ENCODE results near the gene OVOL1. TPM values are rescaled to one million over a fixed set of nuclear protein-coding genes. Genes with fewer than 3 reads are reported as not detected.

The OVOL1 gene
- total and polyA plus RNA-seq, 2 of the 8 experiments (the other 6 are each of a cell fraction or from before 2014, with no cell fraction given) = 2.6 to 3.4 TPM

- Histone ChIP-seq H2AK5ac (ENCODE audit: low read depth, low read length) (no peak overlapping the region), H2BK12ac (ENCODE audit: low read depth, low read length) (no peak overlapping the region), H3K56ac (replicated peaks; ENCODE audit: insufficient read length, low read depth, low read length) (no peak overlapping the region), H4K8ac (ENCODE audit: extremely low read depth, insufficient read depth, low read length) (no peak overlapping the region; the same call in 1 of the 2 replicates), H2AFZ (ENCODE audit: low read length) (no peak overlapping the region), H3K4me1 (replicated peaks in 1 of 4; ENCODE audit: control insufficient read depth in 3 of 4, insufficient read depth in 4 of 4, low read length in 3 of 4) (peaks cover 0 to 3% (median 0%) of the 10 kb centered on the region in 4 experiments; a peak in 4 of 7 replicates), H4K91ac (replicated peaks; ENCODE audit: insufficient read length, low read length) (no peak overlapping the region), H3K14ac (ENCODE audit: insufficient read length) (no peak overlapping the region), H2BK5ac (ENCODE audit: low read depth, low read length) (no peak overlapping the region), H3K18ac (ENCODE audit: extremely low read depth, low read length) (no peak overlapping the region), H3K79me1 (ENCODE audit: low read depth, low read length) (0 out of 2 replicates have a peak, but pooled peaks cover 2% of the 10 kb centered on the region), H2BK120ac (replicated peaks; ENCODE audit: low read depth, low read length) (no peak overlapping the region), H3K27me3 (replicated peaks in 1 of 4; ENCODE audit: control insufficient read depth in 3 of 4, extremely low read depth in 1 of 4, insufficient read depth in 3 of 4, low read length in 3 of 4) (no peaks in the 10 kb centered on the region), H3K36me3 (ENCODE audit: control insufficient read depth in 2 of 4, insufficient read depth in 4 of 4, low read length in 3 of 4) (peaks cover 0 to 11% (median 0%) of the 10 kb centered on the region in 4 experiments; a peak in 3 of 8 replicates), H3K23ac (ENCODE audit: insufficient read length) (no peak overlapping the region), H2BK15ac (ENCODE audit: low read length) (no peak overlapping the region), H3K79me2 (ENCODE audit: control insufficient read depth in 1 of 2, insufficient read depth in 2 of 2, low read length in 2 of 2) (no peaks in the 10 kb centered on the region), H3K27ac (ENCODE audit: low read depth, low read length) (no peak overlapping the region), H3K4me2 (ENCODE audit: insufficient read depth in 1 of 2, low read depth in 2 of 2, low read length in 2 of 2) (no peak overlapping the region), H4K5ac (ENCODE audit: insufficient read length, low read depth, low read length) (no peak overlapping the region), H3K23me2 (ENCODE audit: low read depth, low read length) (peaks cover 4% of the 10 kb centered on the region; the same call in 1 of the 2 replicates), H3K4me3 (ENCODE audit: extremely low read depth in 1 of 4, insufficient read depth in 2 of 4, low read depth in 3 of 4, low read length in 4 of 4) (no peak overlapping the region), H2BK20ac (ENCODE audit: low read length) (no peak overlapping the region), H3K9ac (replicated peaks in 1 of 4; ENCODE audit: extremely low read depth in 1 of 4, low read depth in 3 of 4, low read length in 3 of 4) (no peak overlapping the region), H3K4ac (replicated peaks; ENCODE audit: insufficient read length, low read depth, low read length) (no peak overlapping the region), H4K20me1 (replicated peaks in 1 of 2; ENCODE audit: control insufficient read depth in 1 of 2, insufficient read depth in 2 of 2, low read length in 2 of 2) (peaks cover 1 to 15% of the 10 kb centered on the region in 2 experiments), H3K9me3 (ENCODE audit: insufficient read depth in 2 of 2, low read depth in 1 of 2, low read length in 1 of 2) (no peaks in the 10 kb centered on the region)
- no peak for FAIRE-seq
- ChIA-PET CTCF (ENCODE audit: partially characterized antibody) (interaction anchor here (0.8 to 13.2 kb wide), 13 partner anchors 8 to 75 kb away, joined by 3 to 347 read pairs (median 7); partner anchors contain the start of genes KAT5 and RNASEH2C), POLR2A (ENCODE audit: partially characterized antibody) (interaction anchor here (1.0 to 1.1 kb wide), 2 partner anchors 12 to 22 kb away, joined by 3 to 4 read pairs; no protein-coding TSS in a partner anchor)
- WGBS, 2 experiments (ENCODE audit: extremely low coverage in 1 of 2, insufficient coverage in 1 of 2, insufficient read length in 1 of 2, insufficient replicate concordance in 2 of 2, low coverage in 1 of 2, low lambda C conversion rate in 2 of 2, missing lambda C conversion rate in 1 of 2) = 94% methylated on average over 8 of the region's 8 CpGs; no CpG with 5 or more reads in 1 of the 2 experiments
- DNase-seq (ENCODE audit: low read depth in 1 of 2, low spot score in 2 of 2) = no peak
- TF ChIP-seq POLR2AphosphoS5 (IDR thresholded peaks at IDR 0.05; ENCODE audit: low read depth, low read length) (no peak), USF2 (IDR thresholded peaks at IDR 0.05; ENCODE audit: low read length) (no peak), RXRA (IDR thresholded peaks at IDR 0.05; ENCODE audit: insufficient read depth, low read depth, low read length) (no peak), JUN (IDR thresholded peaks at IDR 0.05; ENCODE audit: low read depth, low read length) (no peak), KDM5A (IDR thresholded peaks at IDR 0.05; ENCODE audit: low read length) (no peak), RFX5 (IDR thresholded peaks at IDR 0.05; ENCODE audit: borderline replicate concordance, low read depth, low read length) (no peak), TEAD4 (IDR thresholded peaks at IDR 0.05; ENCODE audit: low read depth, low read length) (no peak), SAP30 (IDR thresholded peaks at IDR 0.05; ENCODE audit: insufficient read depth, insufficient replicate concordance, low read length) (no peak), TAF1 (IDR thresholded peaks at IDR 0.05; ENCODE audit: low read depth, low read length) (no peak), FOSL1 (IDR thresholded peaks at IDR 0.05; ENCODE audit: insufficient read depth, low read depth, low read length) (no peak), TAF7 (optimal IDR thresholded peaks at IDR 0.05; ENCODE audit: borderline replicate concordance, low read depth, low read length) (no peak), GTF2F1 (IDR thresholded peaks at IDR 0.05; ENCODE audit: borderline replicate concordance, low read depth, low read length) (no peak)
Measured at GRCh38 chr11:65776196-65776595, 10.7 kb upstream of the OVOL1 start.
